Gastrocnemius medialis (tissue), 4 donors: ENCODE measurements around the gene MRPL16. TPM values are rescaled to one million over a fixed set of nuclear protein-coding genes. Genes with fewer than 3 reads are reported as not detected.

Source experiments
- ATAC-seq, 2 donors: fragments of 150-250 bp; one replicate each; pipeline ENCODE4 v1.9.1; 2016
- DNase-seq, 2 donors: peaks; one replicate each; pipeline ENCODE4 v3.0.0-alpha.2; 2019
- H3K27ac ChIP-seq, 4 donors: fragments of 200-600 bp; sonication (generic); 1 replicate in 1 of 4; 2 replicates in 3 of 4; pipeline ENCODE4 v1.5.1; 2016 to 2018; ENCODE audit warnings: mild to moderate bottlenecking in 2 of 4, moderate library complexity in 1 of 4
- H3K27me3 ChIP-seq, 3 donors: fragments of 200-600 bp; sonication (generic) in 2 of 3; 1 replicate in 1 of 3; 2 replicates in 2 of 3; pipeline versions ENCODE4 v1.5.1 to v1.6.0; 2016 to 2019; ENCODE audit warnings: mild to moderate bottlenecking in 1 of 3, moderate library complexity in 1 of 3
- H3K36me3 ChIP-seq, 2 donors: fragments of 200-600 bp; sonication (generic) in 1 of 2; one replicate each; pipeline ENCODE4 v1.5.1; 2017 to 2018
- H3K4me1 ChIP-seq, 2 donors: fragments of 200-600 bp; sonication (generic) in 1 of 2; one replicate each; pipeline ENCODE4 v1.5.1; 2016 to 2017; ENCODE audit warnings: mild to moderate bottlenecking in 2 of 2
- H3K4me3 ChIP-seq, 4 donors: fragments of 200-600 bp; sonication (generic) in 3 of 4; 1 replicate in 1 of 4; 2 replicates in 3 of 4; pipeline ENCODE4 v1.5.1; 2016 to 2019; ENCODE audit warnings: mild to moderate bottlenecking in 2 of 4
- H3K9me3 ChIP-seq, 3 donors: fragments of 200-600 bp; sonication (generic) in 2 of 3; 1 replicate in 1 of 3; 2 replicates in 2 of 3; pipeline ENCODE4 v1.5.1; 2016 to 2019
- CTCF ChIP-seq, 5 experiments: fragments of 450-650 bp in 3 of 5; fragments of 200-600 bp in 2 of 5; sonication (generic) in 2 of 5; IDR thresholded peaks in 4 of 5; conservative IDR thresholded peaks in 1 of 5; 1 replicate in 4 of 5; 2 replicates in 1 of 5; pipeline ENCODE4 v1.5.1; 2016 to 2019; ENCODE audit warnings: antibody characterized with exemption in 5 of 5, mild to moderate bottlenecking in 3 of 5, moderate library complexity in 3 of 5
- POLR2A ChIP-seq, 2 donors: fragments of 450-650 bp; IDR thresholded peaks; one replicate each; pipeline ENCODE4 v1.6.1; 2017; ENCODE audit warnings: antibody characterized with exemption in 2 of 2, mild to moderate bottlenecking in 2 of 2, moderate library complexity in 2 of 2
- in situ Hi-C, 4 donors: fragments of 200-750 bp; cut with MboI; loops; one replicate each; pipeline versions ENCODE4 v1.15.0 to v1.8.0; 2017; ENCODE audit warnings: low sequenced_read_pairs in 4 of 4
- intact Hi-C: fragments of 100-400 bp; cut with DNase I; formaldehyde crosslinking; loops from one replicate; pipeline ENCODE4 v1.15.1; 2023; ENCODE audit warnings: low total_unique reads
- total RNA-seq, 4 donors: library from RNA; depleted of rRNA; stranded (reverse); fragments of >200 nt; gene quantifications; one replicate each; pipeline versions ENCODE4 v1.1.0 to v1.2.3, GENCODE V29; 2016

MRPL16 gene
- total RNA-seq, 4 donors from 2014 or later: 33.7 to 78.2 (median 38.3) TPM

DNA sequence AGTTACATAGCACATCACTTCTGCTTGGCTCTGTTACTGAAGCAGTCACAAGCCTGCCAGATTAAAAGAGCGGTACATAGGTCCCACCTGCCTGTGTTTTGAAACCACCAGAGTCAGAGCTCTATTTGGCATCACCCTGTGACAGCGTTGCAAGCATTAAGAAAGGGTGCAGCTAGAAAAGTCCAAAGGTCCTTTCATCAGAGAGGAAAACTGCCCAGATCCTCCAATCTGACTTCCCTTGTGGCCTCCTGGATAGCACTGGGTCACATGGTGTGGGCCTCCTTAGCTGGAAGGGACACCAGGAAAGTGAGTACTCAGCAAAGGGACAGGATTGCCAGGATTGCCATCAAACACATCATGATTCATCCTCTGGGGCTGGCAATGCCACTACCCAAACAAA, 32.5 kb downstream of the MRPL16 start:
- H3K36me3 ChIP-seq: peaks cover 0 to 21% of the 10 kb centered on the region in 2 donors
- intact Hi-C loops: no loop called here
- H3K4me1 ChIP-seq: no peaks in the 10 kb centered on the region
- in situ Hi-C loops: loop anchor here in 1 of 4 donors (10.0 kb wide), 1 partner anchor 63 kb away; the partner anchor contains the start of gene OR10V1
- no peaks in the 10 kb centered on the region for H3K9me3 ChIP-seq
- H3K27ac ChIP-seq: no peak overlapping the region
- no peak overlapping the region for H3K4me3 ChIP-seq
- TF ChIP-seq CTCF (IDR thresholded peaks at IDR 0.05 in 4 of 5, conservative IDR thresholded peaks at IDR 0.05 in 1 of 5): no peak
- no peak for TF ChIP-seq POLR2A (IDR thresholded peaks at IDR 0.05)
- DNase-seq: peak in 1 of 2 donors; percentile 40
- peak; percentile 39 to 84 for ATAC-seq
- no peaks in the 10 kb centered on the region for H3K27me3 ChIP-seq

DNA sequence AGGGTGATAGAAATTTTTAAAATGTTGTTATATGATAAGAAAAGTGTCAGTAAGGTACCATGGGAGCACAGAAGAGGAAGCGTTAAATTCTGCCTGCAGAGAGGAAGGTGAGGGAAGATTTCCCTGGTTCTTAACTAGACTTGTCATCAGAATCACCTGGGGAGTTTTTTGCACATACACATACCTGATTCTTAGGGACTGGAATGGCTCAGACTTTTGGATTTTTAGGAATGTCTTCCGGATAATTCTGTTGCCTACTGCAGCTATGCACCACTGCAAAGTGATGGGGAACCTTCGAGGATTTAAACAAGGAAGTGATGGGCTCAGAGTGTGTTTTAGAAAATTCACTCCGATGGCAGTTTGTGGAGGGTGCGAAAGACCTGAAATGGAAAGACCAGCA, 33.5 kb downstream of the MRPL16 start:
- DNase-seq: no peak
- Histone ChIP-seq H3K27me3 (no peaks in the 10 kb centered on the region), H3K4me3 (no peak overlapping the region), H3K9me3 (no peaks in the 10 kb centered on the region), H3K4me1 (peaks cover 0 to 5% of the 10 kb centered on the region in 2 donors), H3K36me3 (peaks cover 0 to 22% of the 10 kb centered on the region in 2 donors), H3K27ac (no peak overlapping the region)
- ATAC-seq: no peak
- TF ChIP-seq POLR2A (IDR thresholded peaks at IDR 0.05): no peak
- TF ChIP-seq CTCF (IDR thresholded peaks at IDR 0.05 in 4 of 5, conservative IDR thresholded peaks at IDR 0.05 in 1 of 5): no peak
- intact Hi-C loops (no loop called here), in situ Hi-C loops (loop anchor here in 1 of 4 donors (10.0 kb wide), 1 partner anchor 62 kb away; the partner anchor contains the start of gene OR10V1)

DNA sequence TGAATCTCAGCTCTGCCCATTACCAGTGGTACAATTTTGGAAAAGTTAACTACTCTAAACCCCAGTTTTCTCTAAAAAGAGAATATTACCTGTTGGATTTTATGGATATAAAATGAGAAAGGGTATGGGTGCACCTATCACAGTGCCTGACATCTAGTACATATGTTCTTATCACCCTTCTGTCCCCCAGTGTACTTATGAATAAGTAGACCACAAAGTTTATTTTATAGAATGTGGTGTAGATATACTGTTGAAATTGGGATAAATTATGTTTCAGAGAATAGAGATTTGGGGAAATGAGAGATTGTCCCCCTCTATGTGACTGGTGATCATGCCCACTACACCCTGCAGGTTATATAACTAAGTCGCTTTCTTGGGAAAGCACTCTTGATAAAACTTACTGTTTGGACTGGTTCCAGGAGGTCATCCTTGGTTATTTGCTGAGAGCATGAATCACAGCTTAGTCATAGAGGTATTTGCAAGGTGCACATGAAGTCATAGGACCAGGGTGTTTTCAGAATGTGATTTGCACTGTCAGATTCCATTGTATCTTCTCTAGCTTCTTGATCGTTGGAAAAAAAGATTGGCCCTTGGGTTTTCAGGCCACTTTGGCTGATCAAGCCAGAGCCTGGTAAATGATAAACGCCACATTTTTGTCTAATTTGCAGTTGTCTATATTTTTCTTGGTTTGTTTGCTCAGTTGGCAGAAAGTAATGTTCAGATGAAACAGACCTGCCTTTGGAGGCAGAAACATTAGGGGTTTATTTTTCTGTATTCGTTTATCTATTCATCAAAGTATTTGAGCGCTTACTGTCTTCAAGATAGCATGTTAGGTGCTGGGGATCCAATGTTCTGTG, 34.1 kb downstream of the MRPL16 start:
- intact Hi-C loops (no loop called here), in situ Hi-C loops (loop anchor here in 1 of 4 donors (10.0 kb wide), 1 partner anchor 62 kb away; the partner anchor contains the start of gene OR10V1)
- peaks cover 0 to 22% of the 10 kb centered on the region in 2 donors for H3K36me3 ChIP-seq
- no peaks in the 10 kb centered on the region for H3K27me3 ChIP-seq
- H3K4me1 ChIP-seq: peaks cover 4 to 12% of the 10 kb centered on the region in 2 donors
- no peak overlapping the region for H3K4me3 ChIP-seq
- DNase-seq: no peak
- peak in 1 of 2 donors; percentile 70 for ATAC-seq
- H3K27ac ChIP-seq: peak overlapping the region in 1 of 4 donors; percentile 2
- H3K9me3 ChIP-seq: no peaks in the 10 kb centered on the region
- no peak for TF ChIP-seq POLR2A (IDR thresholded peaks at IDR 0.05)

- peak overlapping the region in 2 of 4 donors; percentile 40 to 68 for H3K27ac ChIP-seq
- in situ Hi-C loops (loop anchor here in 1 of 4 donors (10.0 kb wide), 1 partner anchor 58 kb away; the partner anchor contains the start of gene OR10V1), intact Hi-C loops (no loop called here)
- no peak for TF ChIP-seq POLR2A (IDR thresholded peaks at IDR 0.05)
- TF ChIP-seq CTCF (IDR thresholded peaks at IDR 0.05 in 4 of 5, conservative IDR thresholded peaks at IDR 0.05 in 1 of 5): no peak
- peaks cover 6 to 12% of the 10 kb centered on the region in 2 donors for H3K4me1 ChIP-seq
- H3K27me3 ChIP-seq: no peaks in the 10 kb centered on the region
- H3K9me3 ChIP-seq: no peaks in the 10 kb centered on the region
- H3K4me3 ChIP-seq: no peak overlapping the region
- ATAC-seq (no peak), DNase-seq (no peak)
- peaks cover 0 to 22% of the 10 kb centered on the region in 2 donors for H3K36me3 ChIP-seq
Measured at GRCh38 chr11:59773083-59773440, 37.5 kb downstream of the MRPL16 start.

DNA sequence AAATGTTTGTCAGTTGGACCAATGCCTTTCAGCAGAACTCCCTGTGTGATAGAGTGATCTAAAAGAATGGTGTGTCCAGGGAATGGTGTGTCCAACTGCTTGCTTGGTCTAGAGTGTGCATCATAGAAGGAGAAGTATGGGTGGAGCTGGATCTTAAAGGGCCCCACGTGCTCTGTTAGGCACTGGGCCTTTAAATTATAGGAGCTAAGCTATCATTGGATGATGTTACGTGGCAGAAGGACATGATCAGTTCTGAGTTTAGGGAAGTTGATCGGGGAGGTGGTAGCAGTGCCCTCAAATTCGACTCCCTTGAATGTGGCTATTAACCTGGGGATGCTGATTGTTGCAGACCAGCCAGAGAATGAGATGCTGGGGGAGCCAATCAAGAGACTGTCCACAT, 39.0 kb downstream of the MRPL16 start:
- in situ Hi-C loops: loop anchor here in 1 of 4 donors (10.0 kb wide), 1 partner anchor 57 kb away; the partner anchor contains the start of gene OR10V1
- no peak for ATAC-seq
- Histone ChIP-seq H3K36me3 (peaks cover 0 to 22% of the 10 kb centered on the region in 2 donors), H3K4me3 (no peak overlapping the region), H3K4me1 (peaks cover 6 to 12% of the 10 kb centered on the region in 2 donors), H3K27ac (peak overlapping the region; percentile 37 to 68 (median 50)), H3K27me3 (no peaks in the 10 kb centered on the region), H3K9me3 (no peaks in the 10 kb centered on the region)
- TF ChIP-seq POLR2A (IDR thresholded peaks at IDR 0.05): no peak
- TF ChIP-seq CTCF (IDR thresholded peaks at IDR 0.05 in 4 of 5, conservative IDR thresholded peaks at IDR 0.05 in 1 of 5): no peak
- intact Hi-C loops: no loop called here
- no peak for DNase-seq
